BJ (cell line): ENCODE data around the gene LRRC4B. TPM values are rescaled to one million over a fixed set of nuclear protein-coding genes. Genes with fewer than 3 reads are reported as not detected.

Experiments used
- CTCF ChIA-PET: fragments of 350-600 bp; formaldehyde crosslinking; extraction: SDS; loops from one replicate; lab custom pipeline; 2021; ENCODE audit warnings: antibody characterized with exemption, inconsistent platforms; lab: Yijun Ruan, JAX
- POLR2A ChIA-PET: fragments of 300-600 bp; sonication (Branson Sonifier 250); formaldehyde crosslinking; extraction: SDS; loops from one replicate; lab custom pipeline; 2021; ENCODE audit warnings: antibody characterized with exemption; lab: Charles Lee
- DNase-seq: peaks from one replicate; pipeline ENCODE4 v3.0.0-alpha.2; 2011; ENCODE audit warnings: low read depth
- H3K27me3 ChIP-seq: 2 replicates; pipeline ENCODE4 v1.6.0; 2011; ENCODE audit warnings: low read length; ENCODE audit not compliant: control insufficient read depth, insufficient read depth
- H3K36me3 ChIP-seq: 2 replicates; pipeline ENCODE4 v1.5.1; 2011; ENCODE audit warnings: low read length; ENCODE audit not compliant: control insufficient read depth, insufficient read depth
- H3K4me3 ChIP-seq: 2 replicates; pipeline ENCODE4 v1.5.1; 2011; ENCODE audit warnings: low read depth, mild to moderate bottlenecking, control low read depth, low read length
- polyA plus RNA-seq: library from polyadenylated mRNA; depleted of rRNA; stranded (reverse); fragments of >200 nt; gene quantifications from 2 replicates; pipeline ENCODE4 v1.2.3, GENCODE V29; 2011
- TF ChIP-seq, protein P1 (sequence below): IDR thresholded peaks from 2 replicates; pipeline ENCODE4 v1.5.1; 2011; ENCODE audit warnings: low read depth, mild to moderate bottlenecking, control low read depth, inconsistent platforms, low read length, moderate library complexity; ENCODE audit not compliant: insufficient read depth

LRRC4B gene
- polyA plus RNA-seq, 1 experiment = 0.06 TPM

DNA sequence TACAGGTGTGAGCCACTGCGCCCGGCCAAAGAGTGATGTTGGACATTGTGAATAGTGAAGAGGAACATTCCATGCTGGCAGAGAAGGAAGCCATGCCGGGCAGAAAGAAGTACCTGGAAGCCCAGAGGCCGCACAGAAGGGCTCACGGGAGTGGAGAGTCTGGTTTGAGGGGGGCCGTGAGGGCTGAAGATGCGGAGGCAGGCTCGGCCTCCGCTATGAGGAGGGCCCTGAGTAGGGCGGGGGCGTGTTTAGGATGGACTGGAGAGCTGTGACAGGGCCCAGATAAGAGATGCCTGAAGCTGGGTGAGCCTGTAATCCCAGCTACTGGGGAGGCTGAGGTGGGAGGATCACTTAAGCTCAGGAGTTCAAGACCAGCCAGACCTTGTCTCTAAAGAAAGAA, 58.9 kb downstream of the LRRC4B start:
- CTCF ChIA-PET = interaction anchor here (1.2 to 1.5 kb wide), 2 partner anchors 29 to 30 kb away, joined by 4 read pairs; no protein-coding TSS in a partner anchor
- DNase-seq = no peak
- Histone ChIP-seq H3K27me3 (no peaks in the 10 kb centered on the region), H3K36me3 (no peaks in the 10 kb centered on the region; the same call in 1 of the 2 replicates), H3K4me3 (no peak overlapping the region)
- POLR2A ChIA-PET = no interaction called here
- TF ChIP-seq, protein P1, sequence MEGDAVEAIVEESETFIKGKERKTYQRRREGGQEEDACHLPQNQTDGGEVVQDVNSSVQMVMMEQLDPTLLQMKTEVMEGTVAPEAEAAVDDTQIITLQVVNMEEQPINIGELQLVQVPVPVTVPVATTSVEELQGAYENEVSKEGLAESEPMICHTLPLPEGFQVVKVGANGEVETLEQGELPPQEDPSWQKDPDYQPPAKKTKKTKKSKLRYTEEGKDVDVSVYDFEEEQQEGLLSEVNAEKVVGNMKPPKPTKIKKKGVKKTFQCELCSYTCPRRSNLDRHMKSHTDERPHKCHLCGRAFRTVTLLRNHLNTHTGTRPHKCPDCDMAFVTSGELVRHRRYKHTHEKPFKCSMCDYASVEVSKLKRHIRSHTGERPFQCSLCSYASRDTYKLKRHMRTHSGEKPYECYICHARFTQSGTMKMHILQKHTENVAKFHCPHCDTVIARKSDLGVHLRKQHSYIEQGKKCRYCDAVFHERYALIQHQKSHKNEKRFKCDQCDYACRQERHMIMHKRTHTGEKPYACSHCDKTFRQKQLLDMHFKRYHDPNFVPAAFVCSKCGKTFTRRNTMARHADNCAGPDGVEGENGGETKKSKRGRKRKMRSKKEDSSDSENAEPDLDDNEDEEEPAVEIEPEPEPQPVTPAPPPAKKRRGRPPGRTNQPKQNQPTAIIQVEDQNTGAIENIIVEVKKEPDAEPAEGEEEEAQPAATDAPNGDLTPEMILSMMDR = no peak

DNA sequence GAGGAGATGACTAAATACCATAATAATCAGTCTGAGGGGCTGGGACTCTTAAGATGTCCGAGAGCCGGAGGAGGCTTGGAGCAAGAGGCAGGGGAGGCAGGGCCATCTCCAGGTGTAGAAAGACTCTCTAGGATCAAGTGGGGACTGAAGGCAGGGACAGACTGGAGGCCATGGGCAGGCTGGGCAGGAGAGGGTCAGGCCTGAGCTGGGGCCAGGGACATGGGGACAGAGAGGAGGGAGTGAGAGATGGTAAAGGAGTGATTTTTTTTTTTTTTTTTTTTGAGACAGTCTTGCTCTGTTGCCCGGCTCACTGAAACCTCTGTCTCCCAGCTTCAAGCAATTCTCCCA, 59.4 kb downstream of the LRRC4B start:
- CTCF ChIA-PET = interaction anchor here (1.5 kb wide), 1 partner anchor 29 kb away, joined by 4 read pairs; no protein-coding TSS in a partner anchor
- POLR2A ChIA-PET = interaction anchor here (0.6 kb wide), 1 partner anchor 30 kb away, joined by 6 read pairs; no protein-coding TSS in a partner anchor
- TF ChIP-seq, protein P1 = no peak
- Histone ChIP-seq H3K36me3 (no peaks in the 10 kb centered on the region; the same call in 1 of the 2 replicates), H3K27me3 (no peaks in the 10 kb centered on the region), H3K4me3 (no peak overlapping the region)
- no peak for DNase-seq

DNA sequence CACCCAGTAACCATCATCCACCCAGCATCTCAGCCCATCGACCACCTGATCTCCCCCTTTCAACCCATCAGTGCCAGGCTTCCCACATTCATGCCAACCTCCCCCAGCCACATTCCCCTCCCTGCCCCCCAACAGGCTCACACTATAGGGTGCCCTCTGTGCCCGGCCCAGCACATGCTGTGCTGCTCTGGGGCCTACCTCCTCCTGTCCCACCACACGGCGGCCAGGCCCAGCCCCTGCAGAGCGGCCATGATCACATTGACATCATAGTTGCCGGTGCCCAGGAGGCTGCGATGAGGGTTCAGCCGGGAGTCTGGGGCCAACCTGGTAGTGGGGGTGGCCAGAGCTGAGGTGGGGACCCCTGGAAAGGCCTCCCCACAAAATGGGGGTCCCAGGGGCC, 60.9 kb downstream of the LRRC4B start:
- no peak for DNase-seq
- no peak overlapping the region for H3K4me3 ChIP-seq
- no peaks in the 10 kb centered on the region for H3K27me3 ChIP-seq
- H3K36me3 ChIP-seq = no peaks in the 10 kb centered on the region; the same call in 1 of the 2 replicates
- POLR2A ChIA-PET = no interaction called here
- CTCF ChIA-PET = no interaction called here
- TF ChIP-seq, protein P1 = no peak

DNA sequence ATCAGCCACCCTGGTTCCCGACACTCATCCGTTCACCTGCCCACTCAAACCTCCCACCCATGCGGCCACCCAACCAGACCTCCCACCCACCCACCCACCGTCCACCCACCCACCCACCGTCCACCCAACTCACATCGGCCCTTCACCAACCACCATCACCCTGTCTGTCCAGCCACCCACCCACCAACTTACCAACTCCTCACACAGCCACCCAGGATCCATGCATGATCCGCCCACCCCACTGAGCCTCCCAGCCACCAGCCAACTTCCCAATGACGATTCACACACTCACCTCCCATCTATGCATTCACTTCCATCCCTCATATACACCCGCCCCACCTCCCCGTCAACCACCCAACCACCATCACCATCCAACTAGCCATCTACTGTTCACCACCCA, 61.5 kb downstream of the LRRC4B start:
- no peak for DNase-seq
- no peaks in the 10 kb centered on the region; the same call in 1 of the 2 replicates for H3K36me3 ChIP-seq
- POLR2A ChIA-PET = no interaction called here

DNA sequence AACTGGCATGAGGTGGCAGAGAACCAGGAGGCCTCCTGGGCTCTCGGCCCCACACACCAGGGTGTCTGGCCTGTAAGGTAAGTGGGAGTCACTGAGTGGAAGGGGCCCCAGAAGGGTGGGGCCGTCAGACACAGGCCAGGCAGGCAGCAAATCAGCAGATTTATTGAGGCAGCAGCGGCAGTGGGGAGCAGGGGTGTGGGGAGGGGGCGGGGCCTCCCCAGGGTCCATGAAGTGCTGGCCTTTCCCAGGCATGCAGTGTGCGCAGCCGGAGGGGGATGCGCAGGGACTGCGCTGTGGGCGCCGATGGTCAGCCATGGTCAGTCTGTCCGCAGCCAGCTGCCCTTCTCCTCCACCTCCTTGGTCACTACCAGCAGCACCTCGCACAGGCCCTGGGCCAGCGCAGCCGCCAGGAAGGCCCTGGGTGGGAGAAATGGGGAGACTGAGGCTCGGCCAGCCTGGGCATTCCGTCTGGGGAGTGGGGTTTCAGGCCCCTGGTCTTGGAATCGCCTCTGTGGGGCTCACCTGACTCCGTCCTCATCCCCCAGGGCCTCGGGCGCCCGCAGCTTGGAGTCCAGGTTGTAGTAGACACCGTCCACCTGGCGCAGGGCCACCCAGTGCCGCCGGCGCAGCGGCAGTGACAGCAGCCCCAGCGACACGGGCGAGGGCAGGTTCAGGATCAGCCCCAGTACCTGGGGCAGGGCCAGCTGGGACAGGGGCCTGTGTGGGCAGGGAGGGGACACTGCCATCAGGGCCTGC, 62.2 kb downstream of the LRRC4B start:
- peaks cover 1% of the 10 kb centered on the region; the same call in 1 of the 2 replicates for H3K27me3 ChIP-seq
- TF ChIP-seq, protein P1 = no peak
- ChIA-PET CTCF (interaction anchor here (0.6 kb wide), 1 partner anchor 591 kb away, joined by 3 read pairs; no protein-coding TSS in a partner anchor), POLR2A (no interaction called here)
- no peak overlapping the region for H3K4me3 ChIP-seq
- DNase-seq = no peak
- no peaks in the 10 kb centered on the region; the same call in 1 of the 2 replicates for H3K36me3 ChIP-seq

More for the DNA sequence above, 61.5 kb downstream of the LRRC4B start:
- TF ChIP-seq, protein P1 = no peak
- CTCF ChIA-PET = no interaction called here
- H3K4me3 ChIP-seq = no peak overlapping the region
- no peaks in the 10 kb centered on the region for H3K27me3 ChIP-seq
